SK-N-SH (cell line): ENCODE measurements around the gene TPRA1.

Experiments used
- CTCF ChIP-seq: fragments of 200-600 bp; sonication (generic); IDR thresholded peaks from 2 replicates; pipeline ENCODE4 v1.6.1; 2017; ENCODE audit warnings: antibody characterized with exemption, mild to moderate bottlenecking, moderate library complexity
- EP300 ChIP-seq, 2 experiments: IDR thresholded peaks; 2 replicates each; pipeline versions ENCODE4 v1.4.0 to v1.6.1; 2012; ENCODE audit warnings: borderline replicate concordance in 1 of 2, low read depth in 1 of 2, low read length in 1 of 2

GRCh38 chr3:127572186-127572585, 18.3 kb downstream of the TPRA1 start:
- TF ChIP-seq CTCF: no peak
- TF ChIP-seq EP300 (IDR thresholded peaks at IDR 0.05; ENCODE audit: borderline replicate concordance in 1 of 2, low read depth in 1 of 2, low read length in 1 of 2): no peak
